Measurements from ENCODE around the gene UGT2B17. TPM values are rescaled to one million over a fixed set of nuclear protein-coding genes. Genes with fewer than 3 reads are reported as not detected.

Gene UGT2B17
- polyA plus RNA-seq, 1 donor (not counting 4 experiments of a cell fraction or from before 2014, with no cell fraction given) = not detected

DNA sequence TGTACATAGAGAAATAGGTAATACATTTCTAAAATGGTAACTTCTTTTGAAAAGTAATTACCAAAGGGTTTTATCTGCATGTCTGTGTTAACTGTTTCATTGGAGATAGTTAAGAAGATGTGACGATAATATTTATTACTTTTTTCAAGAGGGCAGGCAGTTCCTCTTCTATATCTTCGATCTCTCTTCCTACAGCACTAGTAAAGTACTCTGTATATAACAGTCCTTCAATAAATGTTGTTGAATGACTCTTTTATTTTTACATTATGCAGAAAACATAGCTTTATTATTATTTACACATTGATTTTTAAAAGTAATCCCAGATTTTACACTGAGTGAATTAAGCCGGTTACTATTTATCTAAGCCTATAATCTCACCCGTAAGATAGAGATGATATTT is 77.1 kb downstream of the UGT2B17 start:
- TF ChIP-seq, protein P1, sequence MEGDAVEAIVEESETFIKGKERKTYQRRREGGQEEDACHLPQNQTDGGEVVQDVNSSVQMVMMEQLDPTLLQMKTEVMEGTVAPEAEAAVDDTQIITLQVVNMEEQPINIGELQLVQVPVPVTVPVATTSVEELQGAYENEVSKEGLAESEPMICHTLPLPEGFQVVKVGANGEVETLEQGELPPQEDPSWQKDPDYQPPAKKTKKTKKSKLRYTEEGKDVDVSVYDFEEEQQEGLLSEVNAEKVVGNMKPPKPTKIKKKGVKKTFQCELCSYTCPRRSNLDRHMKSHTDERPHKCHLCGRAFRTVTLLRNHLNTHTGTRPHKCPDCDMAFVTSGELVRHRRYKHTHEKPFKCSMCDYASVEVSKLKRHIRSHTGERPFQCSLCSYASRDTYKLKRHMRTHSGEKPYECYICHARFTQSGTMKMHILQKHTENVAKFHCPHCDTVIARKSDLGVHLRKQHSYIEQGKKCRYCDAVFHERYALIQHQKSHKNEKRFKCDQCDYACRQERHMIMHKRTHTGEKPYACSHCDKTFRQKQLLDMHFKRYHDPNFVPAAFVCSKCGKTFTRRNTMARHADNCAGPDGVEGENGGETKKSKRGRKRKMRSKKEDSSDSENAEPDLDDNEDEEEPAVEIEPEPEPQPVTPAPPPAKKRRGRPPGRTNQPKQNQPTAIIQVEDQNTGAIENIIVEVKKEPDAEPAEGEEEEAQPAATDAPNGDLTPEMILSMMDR (optimal IDR thresholded peaks at IDR 0.05 in 1 of 3, IDR thresholded peaks at IDR 0.05 in 1 of 3, conservative IDR thresholded peaks at IDR 0.05 in 1 of 3; ENCODE audit: extremely low read depth in 1 of 3, insufficient read depth in 2 of 3, low read length in 3 of 3) = no peak
- TF ChIP-seq EZH2 (IDR thresholded peaks at IDR 0.05; ENCODE audit: low read length) = no peak
- H2AFZ ChIP-seq (ENCODE audit: control insufficient read depth, low read length) = no peak overlapping the region
- H4K20me1 ChIP-seq (ENCODE audit: control insufficient read depth, extremely low read depth, insufficient read depth, low read length) = no peaks in the 10 kb centered on the region
- no peak overlapping the region for H3K9ac ChIP-seq (ENCODE audit: control insufficient read depth, extremely low read depth, insufficient read depth, low read length)
- no peaks in the 10 kb centered on the region for H3K9me3 ChIP-seq (ENCODE audit: control insufficient read depth, low read depth, low read length)
- H3K4me3 ChIP-seq (ENCODE audit: control insufficient read depth in 2 of 3, extremely low read depth in 1 of 3, insufficient read depth in 2 of 3, low read depth in 1 of 3, low read length in 3 of 3) = no peak overlapping the region
- no peaks in the 10 kb centered on the region for H3K36me3 ChIP-seq (ENCODE audit: control insufficient read depth in 2 of 2, extremely low read depth in 1 of 2, insufficient read depth in 2 of 2, low read length in 2 of 2)
- H3K4me1 ChIP-seq (ENCODE audit: control insufficient read depth, extremely low read depth, insufficient read depth, low read length) = no peaks in the 10 kb centered on the region
- dilution Hi-C loops (cut with MboI; ENCODE audit: extremely low pct_ligation_motif_present, low sequenced_read_pairs) = no loop called here
- FAIRE-seq (no peak), DNase-seq (ENCODE audit: low read depth, low spot score) (no peak)
- no peaks in the 10 kb centered on the region for H3K27me3 ChIP-seq (ENCODE audit: control insufficient read depth, extremely low read depth, insufficient read depth, low read length)
- no peaks in the 10 kb centered on the region for H3K9me1 ChIP-seq (ENCODE audit: control insufficient read depth, extremely low read depth, insufficient read depth, low read length)
- H3K4me2 ChIP-seq (ENCODE audit: control insufficient read depth, extremely low read depth, insufficient read depth, low read depth, low read length) = no peak overlapping the region
- H3K79me2 ChIP-seq (ENCODE audit: control insufficient read depth, insufficient read depth, low read length) = no peaks in the 10 kb centered on the region
- H3K27ac ChIP-seq (ENCODE audit: control insufficient read depth, insufficient read depth, low read length) = no peak overlapping the region

DNA sequence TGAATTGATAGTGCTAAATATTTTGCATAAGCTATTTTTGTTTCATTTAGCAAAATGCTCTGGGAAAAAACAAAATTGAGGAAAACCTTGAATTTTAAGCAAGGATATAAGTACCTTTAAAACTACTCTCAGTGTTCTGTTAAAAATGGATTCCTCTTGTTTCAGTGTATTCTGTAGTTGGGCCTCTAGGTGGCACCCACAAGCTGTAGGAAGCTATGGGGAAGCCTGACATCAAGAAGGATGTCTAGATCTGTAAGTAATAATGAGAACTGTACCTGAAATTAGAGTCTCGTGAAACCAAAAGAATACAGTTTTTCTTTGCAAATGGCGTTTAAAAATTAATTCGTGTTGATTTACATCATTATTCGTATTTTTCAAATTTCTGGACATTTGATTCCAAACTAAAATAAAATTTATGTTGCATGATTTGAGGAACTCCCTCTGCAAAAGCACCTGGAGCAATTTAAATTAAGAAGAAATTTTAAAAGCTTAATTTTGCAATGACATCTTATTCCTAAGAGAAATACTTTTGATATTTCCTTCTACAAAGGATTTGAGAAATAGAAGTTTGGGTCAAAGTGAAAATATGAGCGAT is 77.6 kb downstream of the UGT2B17 start:
- Histone ChIP-seq H3K9me3 (ENCODE audit: control insufficient read depth, low read depth, low read length) (no peaks in the 10 kb centered on the region), H3K27me3 (ENCODE audit: control insufficient read depth, extremely low read depth, insufficient read depth, low read length) (no peaks in the 10 kb centered on the region), H3K27ac (ENCODE audit: control insufficient read depth, insufficient read depth, low read length) (no peak overlapping the region), H3K9ac (ENCODE audit: control insufficient read depth, extremely low read depth, insufficient read depth, low read length) (no peak overlapping the region), H3K9me1 (ENCODE audit: control insufficient read depth, extremely low read depth, insufficient read depth, low read length) (no peaks in the 10 kb centered on the region), H3K36me3 (ENCODE audit: control insufficient read depth in 2 of 2, extremely low read depth in 1 of 2, insufficient read depth in 2 of 2, low read length in 2 of 2) (no peaks in the 10 kb centered on the region), H3K4me1 (ENCODE audit: control insufficient read depth, extremely low read depth, insufficient read depth, low read length) (no peaks in the 10 kb centered on the region), H4K20me1 (ENCODE audit: control insufficient read depth, extremely low read depth, insufficient read depth, low read length) (no peaks in the 10 kb centered on the region), H2AFZ (ENCODE audit: control insufficient read depth, low read length) (no peak overlapping the region), H3K4me3 (ENCODE audit: control insufficient read depth in 2 of 3, extremely low read depth in 1 of 3, insufficient read depth in 2 of 3, low read depth in 1 of 3, low read length in 3 of 3) (no peak overlapping the region), H3K79me2 (ENCODE audit: control insufficient read depth, insufficient read depth, low read length) (no peaks in the 10 kb centered on the region), H3K4me2 (ENCODE audit: control insufficient read depth, extremely low read depth, insufficient read depth, low read depth, low read length) (no peak overlapping the region)
- peak; percentile 42 for DNase-seq (ENCODE audit: low read depth, low spot score)
- dilution Hi-C loops (cut with MboI; ENCODE audit: extremely low pct_ligation_motif_present, low sequenced_read_pairs) = no loop called here
- FAIRE-seq = peak; percentile 81
- TF ChIP-seq, protein P1 (optimal IDR thresholded peaks at IDR 0.05 in 1 of 3, IDR thresholded peaks at IDR 0.05 in 1 of 3, conservative IDR thresholded peaks at IDR 0.05 in 1 of 3; ENCODE audit: extremely low read depth in 1 of 3, insufficient read depth in 2 of 3, low read length in 3 of 3) = peak; percentile 68 to 73 (median 69)
- no peak for TF ChIP-seq EZH2 (IDR thresholded peaks at IDR 0.05; ENCODE audit: low read length)

Measured in keratinocyte (primary cell).